Germinal center (tissue), 1 donor: Measurements from ENCODE around the gene SSC5D.

ENCODE experiments used
- DNase-seq: peaks from one replicate; pipeline ENCODE4 v3.0.0; 2012; ENCODE audit warnings: mixed read lengths, low spot score

SSC5D gene

GRCh38 chr19:55536951-55537740 is 48.9 kb downstream of the SSC5D start, which contains the start of gene SBK2:
Gene SBK2 (minus strand): TSS chr19:55537133. CDS start chr19:55536294, 839 bp downstream.
- no peak for DNase-seq

DNA sequence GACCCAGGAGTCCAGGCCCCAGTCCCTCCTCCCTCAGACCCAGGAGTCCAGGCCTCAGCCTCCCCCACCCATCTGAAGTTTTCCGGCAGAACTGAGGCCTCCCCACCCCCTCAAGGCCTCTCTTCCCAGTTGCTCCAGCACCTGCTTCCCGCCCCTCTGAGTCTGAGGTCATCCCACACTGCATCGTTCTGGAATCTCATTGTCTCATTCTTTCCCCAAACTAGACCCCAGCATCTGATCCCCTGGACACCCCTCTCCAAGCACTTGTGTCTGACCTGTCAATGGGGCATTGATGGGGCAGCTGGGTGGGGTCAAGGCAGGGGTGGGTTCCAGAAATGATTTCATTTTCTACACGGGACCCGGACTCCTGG is 49.5 kb downstream of the SSC5D start:
- DNase-seq: no peak

DNA sequence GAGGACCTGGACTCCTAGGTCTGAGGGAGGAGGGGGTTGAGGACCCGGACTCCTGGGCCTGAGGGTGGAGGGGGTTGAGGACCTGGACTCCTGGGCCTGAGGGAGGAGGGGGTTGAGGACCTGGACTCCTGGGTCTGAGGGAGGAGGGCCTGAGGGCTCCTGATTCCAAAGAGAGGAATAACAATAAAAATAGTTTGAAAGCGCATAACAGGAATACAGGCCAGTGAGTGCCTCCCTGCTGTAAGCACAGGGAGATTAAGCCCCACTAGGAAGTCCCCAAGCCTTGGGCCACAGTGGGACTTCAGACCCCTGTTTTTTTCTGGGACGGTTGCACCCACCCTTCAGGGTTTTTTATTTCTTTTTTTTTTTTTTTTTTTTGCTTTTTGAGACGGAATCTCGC is 49.9 kb downstream of the SSC5D start:
- no peak for DNase-seq

GRCh38 chr19:55539090-55539984 is 51.1 kb downstream of the SSC5D start:
- no peak for DNase-seq

DNA sequence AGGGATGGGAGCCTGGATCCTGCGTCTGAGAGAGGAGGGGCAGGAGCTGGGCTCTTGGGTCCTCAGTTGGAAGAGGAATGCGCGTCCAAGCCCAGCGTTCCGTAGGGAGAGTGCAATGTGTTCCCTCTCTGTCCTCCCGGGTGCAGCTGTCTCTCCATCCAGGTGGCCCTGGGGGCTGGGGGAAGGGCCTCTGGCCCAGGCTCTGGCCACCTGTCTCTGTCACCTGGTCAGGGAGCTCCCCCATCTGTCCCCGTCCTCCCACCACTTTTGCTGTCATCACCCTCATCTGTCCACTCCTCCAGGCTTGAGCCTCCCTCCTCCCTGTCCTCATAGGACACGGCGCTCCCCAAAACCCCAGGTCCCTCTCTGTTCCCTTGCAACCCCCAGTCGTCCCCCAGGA is 52.4 kb downstream of the SSC5D start:
- no peak for DNase-seq

DNA sequence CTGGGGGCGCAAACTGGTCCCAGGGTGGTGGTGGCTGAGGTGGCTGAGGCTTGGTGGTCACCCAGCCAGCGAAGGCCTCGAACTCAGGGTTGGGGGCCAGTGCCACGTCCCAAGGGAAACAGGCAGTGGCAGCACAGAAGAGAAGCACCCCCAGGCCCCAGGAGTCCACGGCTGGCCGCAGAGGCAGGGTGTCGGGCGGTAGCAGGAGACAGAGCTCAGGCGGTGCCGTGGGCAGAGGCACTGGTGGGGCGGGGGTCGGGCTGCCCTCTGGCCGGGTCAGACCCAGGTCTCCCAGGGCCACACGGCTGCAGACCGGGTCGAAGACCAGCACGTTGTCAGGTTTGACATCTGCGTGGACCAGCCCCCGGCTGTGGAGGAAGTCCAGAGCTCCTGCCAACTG is 52.9 kb downstream of the SSC5D start:
- DNase-seq: no peak

- no peak for DNase-seq
These were observed 54.1 kb downstream of the SSC5D start for GRCh38 chr19:55542292-55542855.

GRCh38 chr19:55543567-55543966 is 55.3 kb downstream of the SSC5D start:
- no peak for DNase-seq

DNA sequence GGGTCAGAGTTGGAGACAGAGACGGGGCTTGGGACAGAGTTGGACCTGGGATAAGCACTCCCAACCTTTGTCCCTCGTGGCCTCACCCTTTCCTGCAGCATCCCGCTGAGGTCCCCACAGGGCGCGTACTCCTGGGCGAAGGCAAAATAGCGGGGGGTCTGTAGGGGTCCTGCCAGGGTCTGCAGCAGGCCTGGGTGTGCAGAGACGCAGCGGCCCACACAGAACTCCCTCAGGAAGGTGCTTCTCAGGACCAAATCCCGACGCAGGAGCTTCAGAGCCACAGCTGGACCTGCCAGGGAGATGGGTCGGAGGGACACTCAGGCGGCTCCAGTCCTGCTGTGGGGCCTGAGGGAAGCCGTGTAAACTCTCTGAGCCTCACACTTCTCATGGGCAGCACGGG is 55.8 kb downstream of the SSC5D start:
- DNase-seq: no peak

DNA sequence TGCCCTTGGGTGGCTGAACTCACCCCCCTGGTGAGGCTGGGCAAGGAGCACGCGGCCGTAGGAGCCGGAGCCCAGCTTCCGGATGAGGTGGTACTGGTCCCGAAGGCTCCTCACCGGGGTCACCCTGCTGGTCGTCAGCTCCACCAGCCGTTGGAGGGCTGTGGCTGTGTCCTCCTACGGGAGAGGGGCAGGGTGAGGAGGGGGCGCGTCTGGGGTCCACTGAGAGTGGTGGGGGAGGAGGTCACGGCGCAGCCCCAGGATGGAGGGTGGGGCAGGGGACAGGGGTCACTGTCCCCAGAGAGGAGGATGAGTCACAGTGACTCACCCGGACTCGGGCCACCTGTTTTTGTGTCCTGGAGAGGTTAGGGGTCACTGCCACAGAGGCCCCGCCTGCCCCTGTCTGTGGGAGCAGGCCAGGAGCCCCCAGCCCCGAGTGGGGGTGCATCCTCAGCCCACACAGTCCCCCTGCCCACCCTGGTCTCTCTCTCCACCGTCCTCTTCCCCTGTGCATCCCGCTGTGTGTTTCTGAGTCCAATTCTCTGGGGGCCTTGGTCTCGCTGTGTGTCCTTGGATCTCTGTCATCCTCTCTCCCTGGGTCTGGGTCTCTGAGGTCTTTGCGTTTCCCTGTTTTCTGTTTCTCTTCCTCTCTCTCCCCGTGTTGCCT is 56.7 kb downstream of the SSC5D start:
- DNase-seq: no peak

DNA sequence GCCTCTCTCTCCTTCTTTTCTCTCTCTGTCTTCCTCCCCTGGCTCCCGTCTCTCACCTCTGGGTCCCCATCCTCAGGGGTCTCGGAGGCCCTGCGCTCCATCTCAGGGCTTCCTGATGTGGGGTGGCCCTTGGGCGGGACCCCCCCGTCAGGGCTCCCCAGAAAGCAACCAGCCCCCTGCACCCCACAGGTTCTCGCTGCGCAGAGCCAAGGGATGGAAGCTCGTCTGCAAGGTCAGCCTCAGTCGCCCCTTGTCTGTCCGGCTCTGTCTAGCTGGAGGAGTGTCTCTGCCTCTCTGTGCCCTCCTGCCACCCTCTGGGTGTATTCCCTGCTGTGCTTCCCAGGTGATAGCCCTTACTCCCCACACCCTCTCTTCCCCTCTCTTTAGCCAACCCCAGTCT is 57.2 kb downstream of the SSC5D start, which contains the start of gene SBK3:
TSS of gene SBK3 (minus strand) at position 101 of the 400 bp plus-strand sequence. CDS start at position 101, 0 bp downstream.
- no peak for DNase-seq

- DNase-seq: no peak
These were observed 57.8 kb downstream of the SSC5D start for GRCh38 chr19:55546011-55546410.

DNA sequence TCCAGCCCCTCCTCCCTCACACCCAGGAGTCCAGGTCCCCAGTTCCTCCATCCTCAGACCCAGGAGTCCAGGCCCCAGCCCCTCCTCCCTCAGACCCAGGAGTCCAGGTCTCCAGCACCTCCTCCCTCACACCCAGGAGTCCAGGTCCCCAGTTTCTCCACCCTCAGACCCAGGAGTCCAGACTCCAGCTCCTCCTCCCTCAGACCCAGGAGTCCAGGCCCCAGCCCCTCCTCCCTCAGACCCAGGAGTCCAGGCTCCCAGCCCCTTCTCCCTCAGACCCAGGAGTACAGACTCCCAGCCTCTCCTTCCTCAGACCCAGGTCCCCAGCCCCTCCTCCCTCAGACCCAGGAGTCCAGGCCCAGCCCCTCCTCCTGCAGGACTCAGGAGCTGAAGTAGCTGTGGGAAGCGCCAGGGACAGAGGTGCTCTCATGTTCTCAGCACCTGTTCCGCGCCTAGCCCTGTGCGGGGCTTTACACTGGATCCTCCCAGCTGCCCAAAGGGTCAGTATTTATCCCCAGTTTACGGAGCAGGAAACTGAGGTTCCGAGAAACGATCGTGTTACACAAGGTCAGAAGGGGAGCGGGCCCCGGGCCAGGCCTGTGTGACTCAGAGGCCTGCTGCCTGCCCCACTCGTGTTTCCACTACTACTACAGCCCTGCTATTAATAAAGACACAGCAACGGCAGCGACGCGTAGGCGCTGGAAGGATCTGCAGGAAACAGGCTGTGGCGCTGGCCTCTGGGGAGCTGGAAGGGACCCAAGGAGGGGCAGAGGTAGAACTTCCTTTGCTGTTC is 58.8 kb downstream of the SSC5D start:
- DNase-seq: no peak

DNA sequence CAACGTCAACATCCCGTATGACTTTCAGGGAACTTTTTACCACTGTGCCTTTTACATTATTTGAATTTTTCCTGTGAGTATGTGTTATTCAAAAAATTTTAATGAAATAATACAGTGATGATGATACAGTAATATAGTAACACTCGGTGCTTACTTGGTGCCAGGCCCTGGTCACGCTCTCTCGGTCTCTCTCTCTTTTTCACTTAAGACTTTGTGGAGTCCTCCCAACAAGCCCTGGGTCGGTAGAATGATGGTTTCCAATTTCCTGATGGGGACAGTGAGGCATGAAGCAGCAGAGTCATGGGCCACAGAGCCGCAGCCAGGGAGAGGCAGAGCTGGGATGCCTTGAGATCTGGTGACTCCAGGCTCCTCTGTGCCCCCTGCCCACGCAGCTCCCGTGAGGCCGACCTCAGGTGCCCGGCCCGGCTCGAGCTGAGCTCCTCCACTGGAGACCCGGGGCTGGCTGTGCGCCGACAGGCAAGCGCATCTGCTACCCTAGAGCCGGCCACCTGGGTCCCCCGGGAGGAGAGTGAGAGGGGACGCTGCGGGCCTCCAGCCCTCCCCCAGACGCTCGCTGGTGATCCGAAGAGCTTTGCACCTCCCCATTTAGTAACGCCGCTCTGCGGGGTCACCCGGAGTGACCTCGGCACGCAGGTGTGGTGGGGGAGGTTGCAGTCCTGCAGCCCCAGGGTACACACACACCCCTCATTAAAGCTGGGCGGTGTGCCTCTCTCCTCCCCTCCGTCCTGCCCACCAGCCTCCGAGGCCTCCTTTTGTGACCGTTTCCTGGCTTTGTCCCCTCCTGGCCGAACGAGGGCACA is 61.5 kb downstream of the SSC5D start:
- no peak for DNase-seq

- no peak for DNase-seq
These were observed 62.0 kb downstream of the SSC5D start for GRCh38 chr19:55550321-55550650.

DNA sequence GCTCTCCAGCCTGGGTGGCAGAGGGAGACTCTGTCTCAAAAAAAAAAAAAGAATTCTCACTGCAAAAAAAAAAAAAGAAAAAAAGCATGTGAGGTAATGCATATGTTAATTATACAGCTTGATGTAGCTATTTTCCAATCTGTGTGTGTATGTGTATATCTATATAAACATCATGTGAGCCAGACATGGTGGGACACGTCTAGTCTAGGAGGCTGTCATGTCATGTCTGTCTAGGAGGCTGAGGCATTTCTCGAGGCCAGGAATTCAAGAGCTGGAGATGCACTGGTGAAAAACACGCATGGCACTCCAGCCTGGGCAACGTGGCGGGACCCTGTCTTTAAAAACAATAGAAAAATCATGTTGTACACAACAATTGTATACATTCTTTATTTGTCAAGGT is 64.0 kb downstream of the SSC5D start:
- DNase-seq: no peak

GRCh38 chr19:55552620-55553019 is 64.4 kb downstream of the SSC5D start:
- no peak for DNase-seq

DNA sequence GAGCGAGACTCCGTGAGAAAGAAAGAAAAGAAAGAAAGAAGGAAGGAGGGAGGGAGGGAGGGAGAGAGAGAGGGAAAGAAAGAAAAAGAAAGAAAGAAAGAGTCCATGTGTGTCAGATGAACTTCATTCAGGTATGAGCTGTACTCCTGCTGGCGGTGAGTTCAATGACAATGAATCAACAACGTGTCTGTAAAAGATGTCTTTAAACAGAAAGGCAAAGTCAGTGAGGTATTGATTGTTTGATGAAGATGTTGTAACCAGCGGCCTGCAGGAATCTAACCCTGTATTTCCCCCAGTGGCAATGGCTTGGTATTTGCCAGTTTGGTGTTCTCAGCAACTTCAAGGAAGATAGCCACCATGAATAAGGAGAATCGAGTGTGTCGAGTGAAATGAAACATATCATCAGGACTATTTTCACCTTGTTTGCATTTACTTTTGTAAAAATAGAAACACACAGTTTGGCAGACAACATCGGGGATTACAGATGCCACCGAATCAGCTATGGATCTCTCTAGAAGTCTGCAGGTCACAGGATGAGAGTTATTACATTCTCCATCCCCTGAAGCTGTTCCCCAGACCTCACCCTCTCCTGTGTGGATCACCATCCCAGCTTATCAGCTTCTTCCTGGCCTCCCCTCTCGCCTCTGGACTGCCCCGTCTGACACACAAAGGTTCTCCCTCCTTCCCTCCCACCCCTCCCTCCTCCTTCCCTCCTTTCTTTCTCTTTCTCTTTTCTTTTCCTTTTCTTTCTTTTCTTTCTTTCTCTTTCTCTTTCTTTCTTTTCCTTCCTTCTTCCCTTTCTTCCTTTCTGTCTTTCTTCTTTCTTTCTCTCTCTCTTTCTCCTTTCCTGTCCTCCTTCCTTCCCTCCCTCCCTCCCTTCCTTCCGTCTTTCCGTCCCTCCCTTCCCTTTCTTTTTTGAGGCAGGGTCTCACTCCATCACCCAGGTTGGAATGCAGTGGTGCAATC is 65.3 kb downstream of the SSC5D start:
- no peak for DNase-seq

DNA sequence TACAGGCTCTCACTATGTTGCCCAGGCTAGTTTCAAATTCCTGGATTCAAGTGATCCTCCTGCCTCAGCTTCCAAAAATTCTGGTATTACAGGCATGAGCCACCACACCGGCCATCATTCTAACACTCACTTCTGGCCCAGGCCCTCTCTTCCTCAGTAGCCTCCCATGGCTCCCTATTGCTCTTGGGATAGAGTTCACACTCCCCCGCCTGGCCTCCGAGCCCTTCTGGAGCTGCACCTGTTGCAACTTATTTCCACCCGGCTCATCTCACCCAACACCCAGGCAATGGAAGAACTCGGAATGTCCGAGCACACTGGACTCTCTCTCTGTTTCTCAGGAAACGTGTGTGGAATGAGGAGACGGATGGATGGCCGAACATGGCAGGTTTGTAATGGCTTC is 66.1 kb downstream of the SSC5D start:
- DNase-seq: no peak
